Activated CD8-positive, alpha-beta T cell treated with anti-CD3 and anti-CD28 coated beads for 36 hours (primary cell): ENCODE data around the gene SLMAP. TPM values are rescaled to one million over a fixed set of nuclear protein-coding genes. Genes with fewer than 3 reads are reported as not detected.

Source experiments
- ATAC-seq: fragments of 200-7000 bp; cut with Tn5 transposase; one replicate; pipeline ENCODE4 v1.10.0; 2021; ENCODE audit warnings: mild to moderate bottlenecking, moderate library complexity
- CTCF ChIA-PET: fragments of 350-600 bp; sonication (Branson Sonifier 250); formaldehyde crosslinking; loops from one replicate; lab custom pipeline; 2021; ENCODE audit warnings: antibody characterized with exemption; lab: Charles Lee
- POLR2A ChIA-PET: fragments of 350-600 bp; sonication (Branson Sonifier 250); formaldehyde crosslinking; loops from one replicate; lab custom pipeline; 2021; ENCODE audit warnings: antibody characterized with exemption; lab: Charles Lee
- DNase-seq: peaks from one replicate; pipeline ENCODE4 v3.0.0-alpha.2; 2020
- H3K27ac Mint-ChIP-seq: one replicate; pipeline ENCODE4 v1.8.0; 2021; ENCODE audit warnings: mild to moderate bottlenecking, mixed read lengths
- H3K27me3 Mint-ChIP-seq: one replicate; pipeline ENCODE4 v1.8.0; 2021; ENCODE audit warnings: mixed read lengths
- H3K36me3 Mint-ChIP-seq: one replicate; pipeline ENCODE4 v1.8.0; 2021; ENCODE audit warnings: low read depth, mixed read lengths
- H3K4me1 Mint-ChIP-seq: one replicate; pipeline ENCODE4 v1.8.0; 2021; ENCODE audit warnings: low read depth, mixed read lengths
- H3K4me3 Mint-ChIP-seq: one replicate; pipeline ENCODE4 v1.8.0; 2021; ENCODE audit warnings: mild to moderate bottlenecking, moderate library complexity, mixed read lengths
- H3K9me3 Mint-ChIP-seq: one replicate; pipeline ENCODE4 v1.8.0; 2021; ENCODE audit warnings: mixed read lengths
- CTCF ChIP-seq: fragments of 200-600 bp; IDR thresholded peaks from one replicate; pipeline ENCODE4 v1.8.0; 2022; ENCODE audit warnings: antibody characterized with exemption, mild to moderate bottlenecking
- intact Hi-C: fragments of 100-400 bp; cut with micrococcal nuclease; formaldehyde crosslinking; loops from one replicate; pipeline ENCODE4 v1.10.0; 2022
- total RNA-seq, 2 experiments: library from RNA; stranded (reverse); gene quantifications; one replicate each; pipeline ENCODE4 v1.2.3, GENCODE V29; 2021

The SLMAP gene
- total RNA-seq, 2 experiments from 2014 or later = 45.8 to 47.3 TPM

GRCh38 chr3:57977818-57978235 lies 221.7 kb downstream of the SLMAP start:
- Mint-ChIP-seq H3K27me3 (no peaks in the 10 kb centered on the region), H3K27ac (no peak overlapping the region), H3K4me3 (no peak overlapping the region), H3K4me1 (peaks cover 5% of the 10 kb centered on the region), H3K9me3 (no peaks in the 10 kb centered on the region), H3K36me3 (no peaks in the 10 kb centered on the region)
- CTCF ChIA-PET = interaction anchor here (0.6 to 1.0 kb wide), 2 partner anchors 15 to 239 kb away, joined by 4 to 6 read pairs; no protein-coding TSS in a partner anchor
- POLR2A ChIA-PET = no interaction called here
- intact Hi-C loops = no loop called here
- no peak for DNase-seq
- TF ChIP-seq CTCF = no peak
- no peak for ATAC-seq

GRCh38 chr3:57978316-57978715 lies 222.2 kb downstream of the SLMAP start:
- no peak overlapping the region for H3K4me3 Mint-ChIP-seq
- ChIA-PET CTCF (interaction anchor here (1.0 kb wide), 1 partner anchor 16 kb away, joined by 6 read pairs; no protein-coding TSS in a partner anchor), POLR2A (no interaction called here)
- no peak for TF ChIP-seq CTCF
- no peak overlapping the region for H3K27ac Mint-ChIP-seq
- H3K4me1 Mint-ChIP-seq = peaks cover 8% of the 10 kb centered on the region
- no peak for ATAC-seq
- intact Hi-C loops = no loop called here
- H3K9me3 Mint-ChIP-seq = no peaks in the 10 kb centered on the region
- no peaks in the 10 kb centered on the region for H3K36me3 Mint-ChIP-seq
- H3K27me3 Mint-ChIP-seq = no peaks in the 10 kb centered on the region
- no peak for DNase-seq

Other genes with a start within 250 kb of the SLMAP start
- under 1 TPM in 1 of 2 experiments, not detected in 1; 0.07 TPM for gene DNAH12, start 212.0 kb upstream of the SLMAP start, total RNA-seq
- gene PDE12, start 200.0 kb upstream of the SLMAP start, total RNA-seq = 10 to 100 TPM; 25.4 to 29.9 TPM
- gene ARF4, start 159.0 kb upstream of the SLMAP start, total RNA-seq = 10 to 100 TPM; 52.0 to 55.2 TPM
- gene DENND6A, start 63.2 kb upstream of the SLMAP start, total RNA-seq = 10 to 100 TPM; 10.1 to 13.1 TPM